Body of pancreas (tissue), 4 donors: ENCODE measurements around the gene TSPAN18. TPM values are rescaled to one million over a fixed set of nuclear protein-coding genes. Genes with fewer than 3 reads are reported as not detected.

Experiments
- ATAC-seq: fragments of 150-250 bp; one replicate; pipeline ENCODE4 v1.9.1; 2016
- DNase-seq, 4 donors: peaks; one replicate each; pipeline ENCODE4 v3.0.0-alpha.2; 2019
- H3K27ac ChIP-seq, 4 donors: fragments of 200-600 bp; sonication (generic); 1 replicate in 3 of 4; 2 replicates in 1 of 4; pipeline versions ENCODE4 v1.5.1 to v1.6.1; 2016 to 2019; ENCODE audit warnings: mild to moderate bottlenecking in 1 of 4, mixed read lengths in 1 of 4, moderate library complexity in 1 of 4
- H3K27me3 ChIP-seq, 2 donors: fragments of 200-600 bp; sonication (generic); one replicate each; pipeline ENCODE4 v1.6.0; 2016; ENCODE audit warnings: mild to moderate bottlenecking in 1 of 2
- H3K36me3 ChIP-seq, 2 donors: fragments of 200-600 bp; sonication (generic); replicated peaks in 1 of 2; 2 replicates each; pipeline ENCODE4 v1.5.1; 2016; ENCODE audit warnings: low read depth in 2 of 2; ENCODE audit not compliant: insufficient read depth in 1 of 2
- H3K4me1 ChIP-seq: fragments of 200-600 bp; sonication (generic); one replicate; pipeline ENCODE4 v1.6.0; 2016
- H3K4me3 ChIP-seq, 2 donors: fragments of 200-600 bp; sonication (generic); 1 replicate in 1 of 2; 2 replicates in 1 of 2; pipeline ENCODE4 v1.5.1; 2016 to 2019
- H3K9me3 ChIP-seq, 3 donors: fragments of 200-600 bp; sonication (generic); 1 replicate in 2 of 3; 2 replicates in 1 of 3; pipeline ENCODE4 v1.5.1; 2016
- CTCF ChIP-seq, 7 experiments: fragments of 450-650 bp in 4 of 7; fragments of 200-600 bp in 3 of 7; sonication (generic) in 3 of 7; IDR thresholded peaks; one replicate each; pipeline ENCODE4 v1.5.1; 2016 to 2019; ENCODE audit warnings: antibody characterized with exemption in 7 of 7
- POLR2A ChIP-seq, 3 donors: fragments of 450-650 bp; IDR thresholded peaks; one replicate each; pipeline ENCODE4 v1.6.1; 2016; ENCODE audit warnings: antibody characterized with exemption in 3 of 3, mild to moderate bottlenecking in 2 of 3
- WGBS, 2 donors: methylation state at CpG; one replicate each; pipeline ENCODE4 v1.1.5; 2017; 5-methylcytosine and 5-hydroxymethylcytosine counted together
- intact Hi-C: fragments of 100-400 bp; cut with DNase I; formaldehyde crosslinking; loops from one replicate; pipeline ENCODE4 v1.15.1; 2023
- total RNA-seq, 2 donors: library from RNA; depleted of rRNA; stranded (reverse); fragments of >200 nt; gene quantifications; one replicate each; pipeline ENCODE4 v1.1.0, GENCODE V29; 2016

TSPAN18 gene
- total RNA-seq, 2 donors from 2014 or later, result 2.1 to 3.0 TPM

- Histone ChIP-seq H3K4me3 (no peak overlapping the region), H3K27me3 (no peaks in the 10 kb centered on the region), H3K36me3 (no peaks in the 10 kb centered on the region), H3K27ac (no peak overlapping the region), H3K9me3 (no peaks in the 10 kb centered on the region), H3K4me1 (no peaks in the 10 kb centered on the region)
- intact Hi-C loops, result no loop called here
- 90 to 94% methylated on average over 1 of the region's 1 CpG for WGBS, 2 donors
- no peak for TF ChIP-seq CTCF (IDR thresholded peaks at IDR 0.05)
- TF ChIP-seq POLR2A (IDR thresholded peaks at IDR 0.05), result no peak
- ATAC-seq (no peak), DNase-seq (no peak)
Measured at GRCh38 chr11:44713022-44713421, 13.7 kb upstream of the TSPAN18 start.

- 41 to 48% methylated on average over 6 of the region's 6 CpGs for whole genome bisulfite sequencing, 2 donors
- no peaks in the 10 kb centered on the region for H3K9me3 ChIP-seq
- intact Hi-C loops, result no loop called here
Measured at GRCh38 chr11:44716256-44716655, 10.5 kb upstream of the TSPAN18 start.

GRCh38 chr11:44718057-44718456, 8.7 kb upstream of the TSPAN18 start:
- no peak for TF ChIP-seq CTCF (IDR thresholded peaks at IDR 0.05)
- no peak for TF ChIP-seq POLR2A (IDR thresholded peaks at IDR 0.05)
- WGBS, 2 donors, result 65 to 66% methylated on average over 5 of the region's 5 CpGs
- Histone ChIP-seq H3K27ac (no peak overlapping the region), H3K4me1 (no peaks in the 10 kb centered on the region), H3K4me3 (no peak overlapping the region), H3K27me3 (no peaks in the 10 kb centered on the region), H3K36me3 (no peaks in the 10 kb centered on the region), H3K9me3 (no peaks in the 10 kb centered on the region)
- intact Hi-C loops, result no loop called here
- no peak for DNase-seq
- ATAC-seq, result no peak

More at GRCh38 chr11:44716256-44716655, 10.5 kb upstream of the TSPAN18 start:
- DNase-seq (no peak), ATAC-seq (no peak)
- no peak overlapping the region for H3K4me3 ChIP-seq
- no peak overlapping the region for H3K27ac ChIP-seq
- no peaks in the 10 kb centered on the region for H3K36me3 ChIP-seq
- no peaks in the 10 kb centered on the region for H3K27me3 ChIP-seq
- no peak for TF ChIP-seq CTCF (IDR thresholded peaks at IDR 0.05)
- no peak for TF ChIP-seq POLR2A (IDR thresholded peaks at IDR 0.05)
- H3K4me1 ChIP-seq, result no peaks in the 10 kb centered on the region

GRCh38 chr11:44718612-44719390, 8.0 kb upstream of the TSPAN18 start:
- ATAC-seq, result no peak
- Histone ChIP-seq H3K27me3 (no peaks in the 10 kb centered on the region), H3K4me1 (no peaks in the 10 kb centered on the region), H3K9me3 (no peaks in the 10 kb centered on the region), H3K27ac (no peak overlapping the region), H3K4me3 (no peak overlapping the region), H3K36me3 (no peaks in the 10 kb centered on the region)
- 46 to 53% methylated on average over 4 of the region's 4 CpGs for WGBS, 2 donors
- intact Hi-C loops, result no loop called here
- TF ChIP-seq CTCF (IDR thresholded peaks at IDR 0.05), result no peak
- no peak for TF ChIP-seq POLR2A (IDR thresholded peaks at IDR 0.05)
- DNase-seq, result no peak
